ENCODE data around the gene ATM.

The ATM gene

GRCh38 chr11:108216988-108217387 is 5.9 kb upstream of the ATM start:
- H3K9me3 Mint-ChIP-seq, result no peaks in the 10 kb centered on the region
- H3K27me3 Mint-ChIP-seq, result no peaks in the 10 kb centered on the region
- peaks cover 12% of the 10 kb centered on the region for H3K36me3 Mint-ChIP-seq
- H3K4me3 Mint-ChIP-seq, result peak overlapping the region; percentile 59
- peak overlapping the region; percentile 90 for H3K27ac Mint-ChIP-seq
- H3K4me1 Mint-ChIP-seq, result peaks cover 82% of the 10 kb centered on the region

DNA sequence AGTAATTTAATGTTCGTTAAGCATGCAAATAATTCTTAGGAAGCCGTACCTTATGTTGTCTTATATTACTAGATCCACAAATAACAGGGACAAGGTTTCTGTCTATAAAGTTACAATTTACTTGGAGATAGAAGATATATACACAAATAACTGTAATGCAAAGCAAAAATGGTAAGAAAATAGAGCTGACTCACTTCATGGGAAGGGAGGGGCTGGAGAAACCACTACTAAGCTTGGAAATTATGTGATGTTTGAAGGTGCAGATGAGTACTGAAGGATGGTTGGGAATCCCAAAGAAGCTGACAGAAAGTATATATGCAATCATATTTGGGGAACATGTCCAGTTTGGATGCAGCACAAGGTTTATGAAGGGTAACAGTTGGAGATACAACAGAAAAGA is 4.4 kb upstream of the ATM start:
- peak overlapping the region; percentile 69 for H3K4me3 Mint-ChIP-seq
- H3K27ac Mint-ChIP-seq, result peak overlapping the region; percentile 89
- no peaks in the 10 kb centered on the region for H3K27me3 Mint-ChIP-seq
- H3K9me3 Mint-ChIP-seq, result no peaks in the 10 kb centered on the region
- peaks cover 72% of the 10 kb centered on the region for H3K4me1 Mint-ChIP-seq
- H3K36me3 Mint-ChIP-seq, result peaks cover 9% of the 10 kb centered on the region

GRCh38 chr11:108218912-108219783 is 3.7 kb upstream of the ATM start:
- no peak overlapping the region for H3K27ac Mint-ChIP-seq

DNA sequence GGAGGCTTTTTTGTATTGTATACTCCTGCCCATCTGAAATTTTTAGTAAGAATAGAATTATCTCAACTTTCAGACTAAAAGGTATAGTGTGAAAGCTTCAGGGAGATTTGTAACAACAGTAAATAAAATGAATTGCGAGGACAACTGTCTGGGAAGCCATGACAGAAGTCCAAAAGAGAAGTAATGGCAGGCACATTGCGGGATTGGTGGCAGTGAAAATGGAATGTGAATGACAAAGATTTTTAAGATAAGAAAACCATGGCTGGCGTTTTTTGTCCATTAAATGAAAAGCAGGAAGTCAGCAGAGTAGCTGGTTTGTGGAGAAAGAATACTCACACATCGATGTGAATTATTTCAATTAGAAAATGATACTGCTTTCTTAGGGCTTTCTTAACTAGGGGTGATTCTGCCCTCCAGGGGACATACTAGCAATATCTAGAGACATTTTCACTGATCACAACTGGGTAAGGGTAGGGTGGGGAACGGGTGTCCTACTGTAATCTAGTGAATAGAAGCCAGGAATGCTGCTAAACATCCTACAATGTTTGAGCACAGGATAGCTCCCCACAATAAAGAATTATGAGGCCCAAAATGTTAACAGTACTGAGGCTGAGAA is 2.0 kb upstream of the ATM start:
- Mint-ChIP-seq H3K4me3 (no peak overlapping the region), H3K36me3 (peaks cover 7% of the 10 kb centered on the region), H3K27ac (no peak overlapping the region), H3K9me3 (no peaks in the 10 kb centered on the region), H3K4me1 (peaks cover 49% of the 10 kb centered on the region), H3K27me3 (no peaks in the 10 kb centered on the region)

More at GRCh38 chr11:108218912-108219783, 3.7 kb upstream of the ATM start:
- Mint-ChIP-seq H3K4me1 (peaks cover 65% of the 10 kb centered on the region), H3K27me3 (no peaks in the 10 kb centered on the region), H3K4me3 (no peak overlapping the region), H3K9me3 (no peaks in the 10 kb centered on the region), H3K36me3 (peaks cover 8% of the 10 kb centered on the region)

DNA sequence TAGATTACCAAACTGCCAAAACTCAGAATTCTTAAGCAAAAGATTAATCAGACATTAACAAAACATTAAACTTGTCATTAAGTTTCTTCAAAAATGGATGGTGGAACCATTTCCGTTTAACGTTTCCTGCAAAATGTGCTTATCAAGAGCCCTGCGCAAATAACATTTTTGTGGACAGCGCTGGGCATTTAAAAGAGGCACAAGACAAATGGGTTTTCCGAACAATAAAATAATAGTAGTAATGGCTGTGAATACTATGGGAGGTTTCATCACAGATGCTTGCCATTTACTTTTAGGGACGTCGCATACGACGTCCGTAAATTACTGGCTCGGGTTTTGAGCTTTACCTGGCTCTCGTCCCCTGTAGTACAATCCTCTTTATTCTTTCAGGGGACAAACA is 1.5 kb upstream of the ATM start:
- peaks cover 7% of the 10 kb centered on the region for H3K36me3 Mint-ChIP-seq
- H3K9me3 Mint-ChIP-seq, result no peaks in the 10 kb centered on the region
- H3K27ac Mint-ChIP-seq, result no peak overlapping the region
- no peak overlapping the region for H3K4me3 Mint-ChIP-seq
- no peaks in the 10 kb centered on the region for H3K27me3 Mint-ChIP-seq
- peaks cover 47% of the 10 kb centered on the region for H3K4me1 Mint-ChIP-seq

DNA sequence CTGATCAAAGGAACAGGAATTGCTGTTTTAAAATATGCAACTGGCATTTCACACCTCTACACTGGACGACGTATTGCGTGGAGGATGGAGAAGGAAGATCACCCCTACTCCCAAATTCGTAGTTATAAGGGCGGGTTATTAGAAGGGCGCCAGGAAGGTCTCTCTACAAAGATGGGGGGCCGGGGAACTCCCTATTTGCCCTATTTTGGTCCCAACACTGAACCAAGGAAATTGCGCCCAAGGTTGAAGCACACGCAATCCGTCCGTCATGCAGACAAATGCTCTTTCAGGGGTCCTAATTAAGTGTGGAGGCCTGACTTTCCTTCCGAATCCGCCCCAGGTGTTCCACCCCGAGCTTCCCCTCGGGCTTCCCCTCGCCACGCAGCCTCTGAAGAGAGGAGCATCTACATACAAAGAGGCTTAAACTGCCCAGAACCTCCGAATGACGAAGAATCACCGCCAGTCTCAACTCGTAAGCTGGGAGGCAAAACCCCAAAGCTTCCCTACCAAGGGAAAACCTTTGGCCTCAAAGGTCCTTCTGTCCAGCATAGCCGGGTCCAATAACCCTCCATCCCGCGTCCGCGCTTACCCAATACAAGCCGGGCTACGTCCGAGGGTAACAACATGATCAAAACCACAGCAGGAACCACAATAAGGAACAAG is 825 bp upstream of the ATM start:
- Mint-ChIP-seq H3K27me3 (no peaks in the 10 kb centered on the region), H3K27ac (no peak overlapping the region), H3K9me3 (no peaks in the 10 kb centered on the region), H3K4me3 (no peak overlapping the region), H3K4me1 (peaks cover 46% of the 10 kb centered on the region), H3K36me3 (peaks cover 7% of the 10 kb centered on the region)

DNA sequence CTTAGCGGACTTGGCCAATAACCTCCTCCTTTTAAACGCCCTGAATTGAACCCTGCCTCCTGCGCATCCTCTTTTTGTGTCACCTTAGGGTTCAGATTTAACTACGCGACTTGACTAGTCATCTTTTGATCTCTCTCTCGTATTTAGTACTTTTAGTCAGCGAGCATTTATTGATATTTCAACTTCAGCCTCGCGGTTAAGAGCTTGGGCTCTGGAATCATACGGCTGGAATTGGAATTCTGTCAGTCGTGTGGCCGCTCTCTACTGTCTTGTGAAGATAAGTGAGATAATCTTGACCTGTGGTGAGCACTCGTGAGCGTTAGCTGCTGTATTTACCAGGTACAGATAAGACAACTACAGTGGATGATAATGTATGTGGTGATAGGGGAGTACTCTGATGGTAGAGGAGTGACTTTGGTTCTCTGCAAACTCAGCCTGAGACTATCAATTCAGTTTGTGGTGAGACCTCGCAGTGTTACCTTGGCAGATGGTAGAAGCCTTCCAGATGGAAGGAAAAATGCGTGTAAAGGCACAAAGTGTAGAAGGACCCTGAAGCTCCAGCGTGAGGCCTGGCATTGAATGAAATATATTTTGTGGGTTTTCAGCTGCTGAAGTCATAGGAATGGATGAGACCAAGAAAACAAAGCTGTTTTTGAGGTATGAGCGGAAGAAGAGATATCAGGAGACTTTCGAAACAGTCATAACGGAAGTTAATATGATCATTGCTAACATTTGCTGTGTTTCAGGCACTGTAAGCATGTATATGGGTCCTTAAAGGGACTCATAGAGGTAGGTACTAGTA is 682 bp downstream of the ATM start:
- H3K9me3 Mint-ChIP-seq, result no peaks in the 10 kb centered on the region
- no peak overlapping the region for H3K27ac Mint-ChIP-seq
- no peak overlapping the region for H3K4me3 Mint-ChIP-seq
- no peaks in the 10 kb centered on the region for H3K27me3 Mint-ChIP-seq
- peaks cover 8% of the 10 kb centered on the region for H3K36me3 Mint-ChIP-seq
- H3K4me1 Mint-ChIP-seq, result peaks cover 44% of the 10 kb centered on the region

- no peaks in the 10 kb centered on the region for H3K27me3 Mint-ChIP-seq
- peaks cover 9% of the 10 kb centered on the region for H3K36me3 Mint-ChIP-seq
- no peak overlapping the region for H3K27ac Mint-ChIP-seq
- H3K9me3 Mint-ChIP-seq, result no peaks in the 10 kb centered on the region
- peaks cover 43% of the 10 kb centered on the region for H3K4me1 Mint-ChIP-seq
- no peak overlapping the region for H3K4me3 Mint-ChIP-seq
Observed at GRCh38 chr11:108224366-108224765, 1.5 kb downstream of the ATM start.

DNA sequence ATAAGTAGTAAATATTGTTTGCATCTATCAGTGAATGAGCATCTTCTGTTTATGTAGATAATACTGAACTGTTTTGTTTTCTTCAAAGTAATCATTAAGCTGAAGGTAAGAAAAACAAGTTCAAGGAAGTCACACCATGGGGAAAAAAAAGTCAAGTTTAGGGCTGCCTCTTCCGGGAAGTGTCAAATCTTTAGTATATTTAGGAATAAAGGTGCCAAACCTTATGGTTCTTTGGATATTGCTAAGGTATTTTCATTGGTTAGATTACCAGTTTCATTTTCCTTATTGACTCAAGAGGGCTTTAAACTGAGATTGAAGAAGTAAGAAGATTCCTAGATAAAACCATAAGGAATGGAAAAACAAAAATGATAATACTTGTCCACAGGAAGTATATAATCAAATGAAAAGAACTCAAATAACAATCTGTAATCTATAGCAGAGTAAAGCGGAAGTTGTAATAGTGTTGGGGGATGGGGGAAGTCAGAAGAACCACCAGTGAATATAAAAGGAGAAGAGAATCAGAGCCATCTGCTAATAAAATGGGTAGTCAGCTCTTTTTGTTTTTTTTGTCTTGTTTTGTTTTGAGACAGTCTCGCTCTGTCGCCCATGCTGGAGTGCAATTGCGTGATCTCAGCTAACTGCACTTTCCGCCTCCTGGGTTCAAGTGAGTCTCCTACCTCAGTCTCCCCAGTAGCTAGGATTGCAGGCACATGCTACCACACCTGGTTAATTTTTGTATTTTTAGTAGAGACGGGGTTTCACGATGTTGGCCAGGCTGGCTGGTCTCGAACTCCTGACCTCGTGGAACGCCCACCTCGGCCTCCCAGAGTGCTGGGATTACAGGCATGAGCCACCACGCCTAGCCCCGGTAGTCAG is 2.3 kb downstream of the ATM start:
- H3K27ac Mint-ChIP-seq, result no peak overlapping the region
- peaks cover 43% of the 10 kb centered on the region for H3K4me1 Mint-ChIP-seq
- H3K4me3 Mint-ChIP-seq, result no peak overlapping the region
- peaks cover 10% of the 10 kb centered on the region for H3K36me3 Mint-ChIP-seq
- H3K27me3 Mint-ChIP-seq, result no peaks in the 10 kb centered on the region
- no peaks in the 10 kb centered on the region for H3K9me3 Mint-ChIP-seq

DNA sequence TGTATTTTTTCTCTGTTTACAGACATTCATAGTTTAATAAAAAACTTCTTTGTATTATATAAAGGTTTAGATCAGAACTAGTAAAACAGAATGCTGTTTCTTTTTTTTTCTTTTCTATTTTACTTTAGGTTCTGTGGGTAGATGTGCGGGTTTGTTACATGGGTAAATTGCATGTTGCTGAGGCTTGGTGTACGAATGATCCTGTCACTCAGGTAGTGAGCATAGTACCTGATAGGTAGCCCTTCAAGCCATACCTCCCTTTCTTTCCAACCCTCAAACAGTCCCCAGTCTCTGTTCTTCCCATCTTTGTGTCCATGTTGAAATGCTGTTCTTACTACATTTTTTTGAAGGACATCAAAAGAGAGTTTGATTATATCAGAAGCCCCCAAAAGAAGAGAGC is 3.2 kb downstream of the ATM start:
- Mint-ChIP-seq H3K27me3 (no peaks in the 10 kb centered on the region), H3K4me1 (peaks cover 43% of the 10 kb centered on the region), H3K4me3 (no peak overlapping the region), H3K27ac (peak overlapping the region; percentile 98), H3K9me3 (no peaks in the 10 kb centered on the region), H3K36me3 (peaks cover 10% of the 10 kb centered on the region)

DNA sequence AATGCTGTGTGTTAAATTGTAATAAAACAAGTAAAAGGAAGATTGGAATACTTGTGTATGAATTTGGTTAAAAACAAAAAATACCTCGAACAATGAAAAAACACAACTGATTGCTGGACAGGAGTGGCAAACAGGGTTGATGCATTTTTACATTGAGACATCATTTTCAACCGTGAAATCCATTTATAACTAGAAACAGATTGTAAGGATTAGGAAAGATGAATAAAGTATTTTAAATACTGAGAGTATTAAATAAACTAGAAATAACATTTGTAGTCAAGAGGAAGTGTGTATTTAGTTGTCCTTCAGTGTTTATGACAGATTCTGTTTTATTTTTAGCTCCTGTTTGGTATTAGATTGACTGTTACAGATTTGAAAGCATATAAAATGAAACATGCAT is 5.4 kb downstream of the ATM start:
- Mint-ChIP-seq H3K9me3 (no peaks in the 10 kb centered on the region), H3K27ac (peak overlapping the region; percentile 96), H3K4me1 (peaks cover 60% of the 10 kb centered on the region), H3K36me3 (peaks cover 17% of the 10 kb centered on the region), H3K4me3 (peak overlapping the region; percentile 85), H3K27me3 (no peaks in the 10 kb centered on the region)

DNA sequence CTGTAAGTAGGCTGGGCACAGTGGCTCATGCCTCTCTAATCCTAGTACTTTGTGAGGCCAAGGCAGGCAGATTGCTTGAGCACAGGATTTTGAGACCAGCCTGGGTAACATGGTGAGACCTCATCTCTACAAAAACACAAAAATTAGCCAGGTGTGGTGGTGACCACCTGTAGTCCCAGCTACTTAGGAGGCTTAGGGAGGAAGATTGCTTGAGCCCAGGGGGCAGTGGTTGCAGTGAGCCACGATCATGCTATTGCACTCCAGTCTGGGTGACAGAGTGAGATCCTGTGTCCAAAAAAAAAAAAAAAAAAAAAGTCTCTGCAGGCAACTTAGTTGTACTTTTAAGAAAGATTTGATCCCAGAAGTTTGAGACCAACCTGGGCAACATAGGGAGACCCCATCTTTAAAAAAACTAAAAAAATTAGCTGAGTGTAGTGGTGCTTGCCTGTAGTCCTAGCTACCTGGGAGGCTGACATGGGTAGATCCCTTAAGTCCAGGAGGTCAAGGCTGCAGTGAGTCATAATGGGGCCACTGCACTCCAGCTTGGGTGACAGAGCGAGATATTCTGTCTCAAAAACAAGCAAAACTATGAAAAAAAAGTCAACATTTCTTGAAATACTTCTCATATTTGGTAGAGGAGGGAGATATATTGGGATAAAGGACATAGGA is 10.5 kb downstream of the ATM start:
- H3K27me3 Mint-ChIP-seq, result no peaks in the 10 kb centered on the region
- H3K9me3 Mint-ChIP-seq, result no peaks in the 10 kb centered on the region
- H3K27ac Mint-ChIP-seq, result peak overlapping the region; percentile 91
- peaks cover 24% of the 10 kb centered on the region for H3K36me3 Mint-ChIP-seq
- H3K4me3 Mint-ChIP-seq, result peak overlapping the region; percentile 60
- H3K4me1 Mint-ChIP-seq, result peaks cover 87% of the 10 kb centered on the region

DNA sequence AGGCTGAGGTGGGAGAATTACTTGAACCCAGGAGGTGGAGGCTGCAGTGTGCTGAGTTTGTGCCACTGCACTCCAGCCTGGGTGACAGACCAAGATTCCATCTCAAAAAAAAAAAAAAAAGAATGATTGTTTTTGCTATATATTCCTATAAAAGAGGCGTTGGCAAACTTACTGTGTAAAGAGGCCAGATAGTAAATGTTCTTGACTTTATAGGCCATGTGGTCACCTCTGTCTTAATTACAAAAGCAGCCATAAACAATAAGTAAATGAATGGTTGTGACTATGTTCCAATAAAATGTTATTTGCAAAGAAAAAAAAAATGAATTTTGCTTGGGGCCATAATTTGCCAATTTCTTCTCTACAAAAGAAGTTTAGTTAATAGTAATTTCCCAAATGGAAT is 12.3 kb downstream of the ATM start:
- Mint-ChIP-seq H3K27ac (no peak overlapping the region), H3K4me3 (no peak overlapping the region), H3K27me3 (no peaks in the 10 kb centered on the region), H3K4me1 (peaks cover 89% of the 10 kb centered on the region), H3K36me3 (peaks cover 25% of the 10 kb centered on the region), H3K9me3 (no peaks in the 10 kb centered on the region)

DNA sequence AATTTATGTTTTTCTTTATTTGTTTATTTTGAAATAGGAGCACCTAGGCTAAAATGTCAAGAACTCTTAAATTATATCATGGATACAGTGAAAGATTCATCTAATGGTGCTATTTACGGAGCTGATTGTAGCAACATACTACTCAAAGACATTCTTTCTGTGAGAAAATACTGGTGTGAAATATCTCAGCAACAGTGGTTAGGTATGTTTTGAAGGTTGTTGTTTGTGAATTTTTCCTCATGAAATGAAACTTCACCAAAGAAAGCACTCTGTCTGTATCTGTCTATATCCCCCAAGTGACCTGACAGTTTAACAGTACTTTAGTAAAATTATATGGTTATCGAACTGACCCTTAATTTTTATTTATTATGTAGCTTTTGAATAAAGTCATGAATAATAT is 12.8 kb downstream of the ATM start:
- H3K9me3 Mint-ChIP-seq, result no peaks in the 10 kb centered on the region
- H3K4me1 Mint-ChIP-seq, result peaks cover 89% of the 10 kb centered on the region
- H3K4me3 Mint-ChIP-seq, result peak overlapping the region; percentile 76
- no peaks in the 10 kb centered on the region for H3K27me3 Mint-ChIP-seq
- H3K27ac Mint-ChIP-seq, result peak overlapping the region; percentile 91
- H3K36me3 Mint-ChIP-seq, result peaks cover 24% of the 10 kb centered on the region

All from activated naive CD4-positive, alpha-beta T cell treated with anti-CD3 and anti-CD28 coated beads, Interleukin-2, amount 50 U/mL, for 24 hours (primary cell).